GM15510 (cell line): Measurements from ENCODE around the gene EML5.

Experiments
- POLR2A ChIP-seq: IDR thresholded peaks from 3 replicates; pipeline ENCODE4 v1.6.1; 2011; ENCODE audit warnings: borderline replicate concordance; ENCODE audit not compliant: insufficient read length; ENCODE audit errors: extremely low read depth

EML5 gene

GRCh38 chr14:88753873-88754272 lies 38.9 kb downstream of the EML5 start:
- no peak for TF ChIP-seq POLR2A

- TF ChIP-seq POLR2A: no peak
Observed at GRCh38 chr14:88750945-88751344, 41.8 kb downstream of the EML5 start.

- TF ChIP-seq POLR2A: no peak
Observed at GRCh38 chr14:88750413-88750812, 42.3 kb downstream of the EML5 start.

GRCh38 chr14:88749139-88749538 lies 43.6 kb downstream of the EML5 start:
- TF ChIP-seq POLR2A: no peak

- TF ChIP-seq POLR2A: no peak
Observed at GRCh38 chr14:88748288-88748687, 44.5 kb downstream of the EML5 start.

- TF ChIP-seq POLR2A: no peak
Observed at GRCh38 chr14:88746052-88746451, 46.7 kb downstream of the EML5 start.

- TF ChIP-seq POLR2A: no peak
Observed at GRCh38 chr14:88737245-88737644, 55.5 kb downstream of the EML5 start.

- TF ChIP-seq POLR2A: no peak
Observed at GRCh38 chr14:88733121-88733520, 59.6 kb downstream of the EML5 start.

GRCh38 chr14:88729159-88729558 lies 63.6 kb downstream of the EML5 start:
- TF ChIP-seq POLR2A: no peak

GRCh38 chr14:88727057-88727456 lies 65.7 kb downstream of the EML5 start:
- TF ChIP-seq POLR2A: no peak

- no peak for TF ChIP-seq POLR2A
Observed at GRCh38 chr14:88710709-88711108, 82.0 kb downstream of the EML5 start.

GRCh38 chr14:88707088-88707487 lies 85.7 kb downstream of the EML5 start:
- no peak for TF ChIP-seq POLR2A

GRCh38 chr14:88706425-88706824 lies 86.3 kb downstream of the EML5 start:
- no peak for TF ChIP-seq POLR2A

GRCh38 chr14:88698651-88699050 lies 94.1 kb downstream of the EML5 start:
- TF ChIP-seq POLR2A: no peak

GRCh38 chr14:88695870-88696269 lies 96.9 kb downstream of the EML5 start:
- no peak for TF ChIP-seq POLR2A

- no peak for TF ChIP-seq POLR2A
Observed at GRCh38 chr14:88688386-88688785, 104.4 kb downstream of the EML5 start.

GRCh38 chr14:88683119-88683518 lies 109.6 kb downstream of the EML5 start:
- TF ChIP-seq POLR2A: no peak
